HepG2 (cell line): ENCODE results near the gene PCNX1. TPM values are rescaled to one million over a fixed set of nuclear protein-coding genes. Genes with fewer than 3 reads are reported as not detected.

ENCODE experiments used
- ATAC-seq: fragments of 200-7000 bp; cut with Tn5 transposase; 3 replicates; pipeline ENCODE4 v1.9.1; 2020; ENCODE audit warnings: mild to moderate bottlenecking, moderate library complexity
- BruUV-seq: library from RNA; stranded (reverse); fragments of 400-500 nt; replicated peaks from 2 replicates; lab custom pipeline; 2021; lab: Mats Ljungman, UMichigan
- CTCF ChIA-PET: fragments of 300-600 bp; formaldehyde crosslinking; extraction: SDS; loops from one replicate; lab custom pipeline; 2021; ENCODE audit warnings: low total read pairs, inconsistent platforms, low intra/inter-chr PET ratio; lab: Yijun Ruan, JAX
- POLR2A ChIA-PET: fragments of 350-600 bp; sonication (Branson Sonifier 250); formaldehyde crosslinking; loops from one replicate; lab custom pipeline; 2020; ENCODE audit warnings: antibody characterized with exemption, inconsistent platforms; lab: Yijun Ruan, JAX
- DNase-seq: peaks from one replicate; pipeline ENCODE4 v3.0.0-alpha.2; 2015; ENCODE audit warnings: low spot score
- FAIRE-seq: peaks from 3 replicates; lab custom pipeline; 2011; peaks lifted over from hg19 to GRCh38; lab: Jason Lieb, UNC
- H2AFZ ChIP-seq: one replicate; pipeline ENCODE4 v1.6.1; 2011; ENCODE audit warnings: low read length, inconsistent platforms
- H3K27ac ChIP-seq: fragments of 300-600 bp; 3 replicates; pipeline ENCODE4 v1.8.0; 2011; ENCODE audit warnings: mixed run types, mild to moderate bottlenecking, mixed read lengths, low read length, inconsistent platforms; ENCODE audit not compliant: insufficient read depth; ENCODE audit errors: extremely low read length
- H3K27me3 ChIP-seq, 2 experiments: fragments of 200-600 bp in 1 of 2; 2 replicates in 1 of 2; 3 replicates in 1 of 2; pipeline versions ENCODE4 v1.6.0 to v1.8.0; 2011; ENCODE audit warnings: low read length in 2 of 2, mild to moderate bottlenecking in 2 of 2, moderate library complexity in 2 of 2, inconsistent platforms in 1 of 2; ENCODE audit not compliant: insufficient read depth in 2 of 2, control insufficient read depth in 1 of 2
- H3K36me3 ChIP-seq, 2 experiments: fragments of 200-600 bp in 1 of 2; replicated peaks in 1 of 2; 2 replicates in 1 of 2; 3 replicates in 1 of 2; pipeline versions ENCODE4 v1.5.1 to v1.8.0; 2011; ENCODE audit warnings: low read length in 2 of 2, inconsistent platforms in 1 of 2; ENCODE audit not compliant: insufficient read depth in 2 of 2, control insufficient read depth in 1 of 2
- H3K4me1 ChIP-seq: 2 replicates; pipeline ENCODE4 v1.5.1; 2012; ENCODE audit warnings: low read length, inconsistent platforms; ENCODE audit not compliant: insufficient read depth
- H3K4me2 ChIP-seq: 2 replicates; pipeline ENCODE4 v1.6.0; 2011; ENCODE audit warnings: low read depth, low read length, inconsistent platforms
- H3K4me3 ChIP-seq, 3 experiments: fragments of 200-600 bp in 1 of 3; sonication (generic), shearing (Covaris generic) in 1 of 3; replicated peaks in 1 of 3; 2 replicates each; pipeline ENCODE4 v1.5.1; 2011 to 2016; ENCODE audit warnings: low read length in 3 of 3, inconsistent platforms in 2 of 3, low read depth in 2 of 3, mild to moderate bottlenecking in 2 of 3, control low read depth in 1 of 3, mixed read lengths in 1 of 3; ENCODE audit not compliant: insufficient read depth in 1 of 3
- H3K79me2 ChIP-seq: one replicate; pipeline ENCODE4 v1.6.1; 2011; ENCODE audit warnings: low read length, inconsistent platforms; ENCODE audit not compliant: insufficient read depth
- H3K9ac ChIP-seq: 2 replicates; pipeline ENCODE4 v1.6.0; 2011; ENCODE audit warnings: mild to moderate bottlenecking, low read depth, low read length, inconsistent platforms; ENCODE audit not compliant: insufficient read depth
- H3K9me3 ChIP-seq: 2 replicates; pipeline ENCODE4 v1.5.1; 2012; ENCODE audit warnings: mild to moderate bottlenecking, low read length
- H4K20me1 ChIP-seq: 2 replicates; pipeline ENCODE4 v1.6.0; 2011; ENCODE audit warnings: inconsistent platforms, mild to moderate bottlenecking, low read length, moderate library complexity; ENCODE audit not compliant: insufficient read depth
- AGO1 ChIP-seq: fragments of 200-400 bp; formaldehyde crosslinking; IDR thresholded peaks from 2 replicates; pipeline ENCODE4 v1.6.1; 2017; ENCODE audit warnings: mild to moderate bottlenecking, low read depth, low read length, moderate library complexity; ENCODE audit not compliant: poor library complexity, severe bottlenecking
- CBFB ChIP-seq: sonication (generic); formaldehyde crosslinking; IDR thresholded peaks from 2 replicates; pipeline ENCODE4 v1.4.0; 2020; ENCODE audit warnings: missing genetic modification reagents
- DDIT3 ChIP-seq: sonication (generic); formaldehyde crosslinking; IDR thresholded peaks from 2 replicates; pipeline ENCODE4 v1.4.0; 2020; ENCODE audit warnings: mild to moderate bottlenecking, missing genetic modification reagents
- E2F1 ChIP-seq: sonication (generic); formaldehyde crosslinking; IDR thresholded peaks from 2 replicates; pipeline ENCODE4 v1.5.0; 2020; ENCODE audit warnings: missing genetic modification reagents
- HNF1B ChIP-seq: sonication (generic); formaldehyde crosslinking; IDR thresholded peaks from 2 replicates; pipeline ENCODE4 v1.5.1; 2020; ENCODE audit warnings: mild to moderate bottlenecking, moderate library complexity, missing genetic modification reagents
- KAT2B ChIP-seq: fragments of 150-350 bp; IDR thresholded peaks from 2 replicates; pipeline ENCODE4 v1.6.1; 2014; ENCODE audit warnings: low read depth, low read length, borderline replicate concordance
- SNRNP70 ChIP-seq: fragments of 200-400 bp; formaldehyde crosslinking; IDR thresholded peaks from 2 replicates; pipeline ENCODE4 v1.6.1; 2017; ENCODE audit warnings: mild to moderate bottlenecking, low read depth, low read length, moderate library complexity
- TFDP2 ChIP-seq: sonication (generic); formaldehyde crosslinking; IDR thresholded peaks from 2 replicates; pipeline ENCODE4 v1.4.0; 2020; ENCODE audit warnings: missing genetic modification reagents
- ZFP62 ChIP-seq: sonication (generic); formaldehyde crosslinking; IDR thresholded peaks from 2 replicates; pipeline ENCODE4 v1.4.0; 2020; ENCODE audit warnings: missing genetic modification reagents
- ZFYVE20 ChIP-seq: sonication (generic); formaldehyde crosslinking; IDR thresholded peaks from 2 replicates; pipeline ENCODE4 v1.8.0; 2023; ENCODE audit warnings: low read depth, mild to moderate bottlenecking, moderate library complexity, missing genetic modification reagents, borderline replicate concordance
- ZNF235 ChIP-seq: sonication (generic); formaldehyde crosslinking; IDR thresholded peaks from 2 replicates; pipeline ENCODE4 v1.8.1; 2023; ENCODE audit warnings: mild to moderate bottlenecking, missing genetic modification reagents, borderline replicate concordance
- ZNF441 ChIP-seq: sonication (generic); formaldehyde crosslinking; IDR thresholded peaks from 2 replicates; pipeline ENCODE4 v1.7.0; 2021; ENCODE audit warnings: missing genetic modification reagents, borderline replicate concordance
- ZNF572 ChIP-seq: sonication (generic); formaldehyde crosslinking; IDR thresholded peaks from 2 replicates; pipeline ENCODE4 v1.5.1; 2020; ENCODE audit warnings: mild to moderate bottlenecking, missing genetic modification reagents
- ZNF7 ChIP-seq: IDR thresholded peaks from 2 replicates; pipeline ENCODE4 v1.6.1; 2016; ENCODE audit warnings: missing biosample characterization, missing genetic modification reagents
- WGBS: methylation state at CpG from one replicate; pipeline ENCODE4 v1.1.6; 2017; ENCODE audit warnings: low lambda C conversion rate; 5-methylcytosine and 5-hydroxymethylcytosine counted together
- in situ Hi-C: cut with HindIII; loops from 2 replicates; pipeline ENCODE4 v1.10.0; 2017; ENCODE audit warnings: low pct_unique_long_range_greater_than_20kb; ENCODE audit not compliant: extremely low pct_ligation_motif_present
- intact Hi-C: fragments of 100-400 bp; cut with micrococcal nuclease; formaldehyde crosslinking; loops from one replicate; pipeline ENCODE4 v1.10.0; 2022; ENCODE audit not compliant: unreplicated experiment
- polyA plus RNA-seq, 8 experiments: library from polyadenylated mRNA; depleted of rRNA in 3 of 8; stranded (reverse) in 7 of 8; unstranded in 1 of 8; fragments of >200 nt; fragmentation: Illumina TruSeq in 4 of 8; extraction: Trizol in 4 of 8; gene quantifications; 2 replicates each; pipeline versions ENCODE4 v1.2.1 to v1.2.3, GENCODE V29; 2011 to 2016; ENCODE audit warnings: low read depth in 4 of 8, missing spikeins in 1 of 8, mixed read lengths in 1 of 8; ENCODE audit not compliant: insufficient read depth in 1 of 8
- total RNA-seq, 5 experiments: library from RNA; depleted of rRNA; stranded (reverse); fragments of >200 nt; fragmentation: Illumina TruSeq; extraction: Trizol; gene quantifications; 2 replicates each; pipeline ENCODE4 v1.2.3, GENCODE V29; 2016; ENCODE audit warnings: low read depth in 1 of 5

PCNX1 gene
- total and polyA plus RNA-seq, 2 of the 13 experiments (the other 11 are each of a cell fraction or from before 2014, with no cell fraction given) = 24.9 to 30.3 TPM

GRCh38 chr14:71070169-71070568 is 162.9 kb downstream of the PCNX1 start (continued):
- no peak for TF ChIP-seq ZFYVE20 (CRISPR knock-in tag)
- no peak for TF ChIP-seq ZFP62 (CRISPR knock-in tag)
- TF ChIP-seq ZNF572 (CRISPR knock-in tag) = no peak
- TF ChIP-seq, all 625 proteins: peak for 0

GRCh38 chr14:71071042-71071441 is 163.8 kb downstream of the PCNX1 start:
- H3K79me2 ChIP-seq = no peaks in the 10 kb centered on the region
- H3K27me3 ChIP-seq = no peaks in the 10 kb centered on the region
- DNase-seq (no peak), ATAC-seq (no peak), FAIRE-seq (no peak)
- no peak overlapping the region for H3K4me2 ChIP-seq
- no TSS peak for BruUV-seq
- CTCF ChIA-PET = no interaction called here
- POLR2A ChIA-PET = no interaction called here
- 92% methylated on average over 1 of the region's 1 CpG for WGBS
- no peaks in the 10 kb centered on the region for H4K20me1 ChIP-seq
- H3K4me3 ChIP-seq = no peak overlapping the region
- no peaks in the 10 kb centered on the region for H3K4me1 ChIP-seq
- TF ChIP-seq CBFB (CRISPR knock-in tag) = no peak
- no peak for TF ChIP-seq ZNF235 (CRISPR knock-in tag)
- TF ChIP-seq ZNF441 (CRISPR knock-in tag) = no peak
- no peak for TF ChIP-seq E2F1 (CRISPR knock-in tag)
- no peak for TF ChIP-seq AGO1
- TF ChIP-seq SNRNP70 = no peak
- TF ChIP-seq DDIT3 (CRISPR knock-in tag) = no peak
- TF ChIP-seq HNF1B (CRISPR knock-in tag) = no peak
- no peak for TF ChIP-seq KAT2B
- no peak for TF ChIP-seq TFDP2
- no peak for TF ChIP-seq ZNF7
- no peak overlapping the region for H2AFZ ChIP-seq
- H3K9me3 ChIP-seq = no peaks in the 10 kb centered on the region
- H3K9ac ChIP-seq = no peak overlapping the region
- in situ Hi-C loops (no loop called here), intact Hi-C loops (no loop called here)
- H3K36me3 ChIP-seq = peaks cover 9 to 41% of the 10 kb centered on the region in 2 experiments; a peak in 3 of 5 replicates
- H3K27ac ChIP-seq = no peak overlapping the region
